NCI-H345 (cell line): ENCODE results near the gene PRCP.
"Not testable (repeated sequence)": the region's sequence is repeated elsewhere in the genome, so short reads cannot be mapped to it uniquely, and the experiment has no call there.

Source experiments
- DNase-seq: peaks from one replicate; lab custom pipeline; 2025; lab: John Stamatoyannopoulos, UW

The PRCP gene

GRCh38 chr11:82900277-82901164, at the start of gene PRCP:
Gene PRCP (minus strand): TSS chr11:82900430. CDS start chr11:82900402, 28 bp downstream.
- DNase-seq, result peak; percentile 94

- DNase-seq, result no peak
These were observed 49.1 kb upstream of the PRCP start for GRCh38 chr11:82949352-82949751.

GRCh38 chr11:82945682-82946081, 45.5 kb upstream of the PRCP start:
- DNase-seq, result no peak

- not testable (repeated sequence) for DNase-seq
These were observed 44.8 kb upstream of the PRCP start for GRCh38 chr11:82945041-82945440.

- no peak for DNase-seq
These were observed 44.0 kb upstream of the PRCP start for GRCh38 chr11:82944198-82944597.

- not testable (repeated sequence) for DNase-seq
These were observed 43.2 kb upstream of the PRCP start for GRCh38 chr11:82943430-82943829.

GRCh38 chr11:82942376-82942775, 42.1 kb upstream of the PRCP start:
- no peak for DNase-seq

GRCh38 chr11:82939456-82939855, 39.2 kb upstream of the PRCP start:
- no peak for DNase-seq

- no peak for DNase-seq
These were observed 37.3 kb upstream of the PRCP start for GRCh38 chr11:82937554-82937953.

GRCh38 chr11:82936261-82936660, 36.0 kb upstream of the PRCP start:
- DNase-seq, result no peak

- DNase-seq, result no peak
These were observed 32.3 kb upstream of the PRCP start for GRCh38 chr11:82932564-82932963.

GRCh38 chr11:82930734-82931133, 30.5 kb upstream of the PRCP start:
- DNase-seq, result no peak

- DNase-seq, result no peak
These were observed 30.0 kb upstream of the PRCP start for GRCh38 chr11:82930229-82930628.

GRCh38 chr11:82929121-82929520, 28.9 kb upstream of the PRCP start:
- DNase-seq, result no peak

GRCh38 chr11:82927264-82927880, 27.1 kb upstream of the PRCP start:
- peak; percentile 52 for DNase-seq

- no peak for DNase-seq
These were observed 24.4 kb upstream of the PRCP start for GRCh38 chr11:82924522-82925224.

- DNase-seq, result not testable (repeated sequence)
These were observed 22.4 kb upstream of the PRCP start for GRCh38 chr11:82922396-82923173.

- DNase-seq, result not testable (repeated sequence)
These were observed 20.0 kb upstream of the PRCP start for GRCh38 chr11:82920227-82920626.

- DNase-seq, result not testable (repeated sequence)
These were observed 19.6 kb upstream of the PRCP start for GRCh38 chr11:82919786-82920185.

- no peak for DNase-seq
These were observed 8.9 kb upstream of the PRCP start for GRCh38 chr11:82909015-82909640.

- DNase-seq, result no peak
These were observed 8.1 kb upstream of the PRCP start for GRCh38 chr11:82908311-82908710.
